ENCODE measurements around the gene ROMO1. TPM values are rescaled to one million over a fixed set of nuclear protein-coding genes. Genes with fewer than 3 reads are reported as not detected.

Gene ROMO1
- total RNA-seq, 1 experiment from 2014 or later, result 207 TPM

- peak overlapping the region in 2 of 3 experiments; percentile 53 to 77; a peak in 3 of 7 replicates for H3K27ac Mint-ChIP-seq
- DNase-seq, result no peak
- TF ChIP-seq CTCF (conservative IDR thresholded peaks at IDR 0.05), result no peak
Observed at GRCh38 chr20:35700625-35701148, 1.5 kb downstream of the ROMO1 start.

More at GRCh38 chr20:35700625-35701148, 1.5 kb downstream of the ROMO1 start:
- no peaks in the 10 kb centered on the region for H3K79me2 ChIP-seq (ENCODE audit: insufficient read depth, low read length)
- no peak overlapping the region for H2AK5ac ChIP-seq (ENCODE audit: insufficient read length, low read length)
- Mint-ChIP-seq H3K4me1 (peaks cover 17 to 18% of the 10 kb centered on the region in 2 experiments), H3K9me3 (no peaks in the 10 kb centered on the region), H3K4me3 (peak overlapping the region; percentile 93 to 97), H3K36me3 (ENCODE audit: insufficient read depth in 1 of 3, low read depth in 3 of 3) (peaks cover 15 to 48% (median 35%) of the 10 kb centered on the region in 3 experiments; a peak in 6 of 7 replicates), H3K27me3 (ENCODE audit: low read depth) (peaks cover 2% of the 10 kb centered on the region; the same call in 1 of the 2 replicates)
- H4K20me1 ChIP-seq (ENCODE audit: control insufficient read depth, insufficient read depth, insufficient read length), result no peaks in the 10 kb centered on the region
- H3K4me1 ChIP-seq (ENCODE audit: insufficient read depth, low read length), result no peaks in the 10 kb centered on the region
- no peaks in the 10 kb centered on the region for H3K9me3 ChIP-seq (ENCODE audit: control insufficient read depth, low read depth, low read length)
- H4K5ac ChIP-seq (ENCODE audit: insufficient read length, low read depth, low read length), result no peak overlapping the region
- H3K4ac ChIP-seq (ENCODE audit: low read depth, low read length), result no peak overlapping the region
- H3K56ac ChIP-seq (ENCODE audit: insufficient read length, low read depth, low read length), result no peak overlapping the region
- no peak overlapping the region for H2BK12ac ChIP-seq (ENCODE audit: insufficient read length, low read depth, low read length)
- no peak overlapping the region for H3K14ac ChIP-seq (ENCODE audit: insufficient read depth, low read length)
- H3K9ac ChIP-seq (ENCODE audit: extremely low read depth, insufficient read length, low read length), result no peak overlapping the region
- no CpG with 5 or more reads among the region's 7 CpGs for WGBS (ENCODE audit: extremely low coverage, insufficient read length, low lambda C conversion rate)
- no peak overlapping the region for H2BK5ac ChIP-seq (ENCODE audit: insufficient read length, low read length)
- H4K91ac ChIP-seq (ENCODE audit: insufficient read length, low read depth, low read length), result no peak overlapping the region
- H3K27me3 ChIP-seq (ENCODE audit: insufficient read depth, low read length), result no peaks in the 10 kb centered on the region
- H3K18ac ChIP-seq (ENCODE audit: insufficient read length, low read depth, low read length), result no peak overlapping the region
- H3K23ac ChIP-seq (ENCODE audit: insufficient read length, low read depth, low read length), result no peak overlapping the region
- no peak overlapping the region for H2BK15ac ChIP-seq (ENCODE audit: low read depth, low read length)
- H3K79me1 ChIP-seq (ENCODE audit: insufficient read depth, low read depth, low read length, poor library complexity, severe bottlenecking), result no peaks in the 10 kb centered on the region
- no peak overlapping the region for H2BK120ac ChIP-seq (ENCODE audit: low read depth, low read length, poor library complexity, severe bottlenecking)
- no peak overlapping the region for H3K27ac ChIP-seq (ENCODE audit: insufficient read length, low read depth, low read length)
- no peak overlapping the region for H3T11ph ChIP-seq (ENCODE audit: low read length)
- no peak overlapping the region for H2BK20ac ChIP-seq (ENCODE audit: low read depth, low read length, poor library complexity, severe bottlenecking)
- peaks cover 8% of the 10 kb centered on the region for H3K23me2 ChIP-seq (ENCODE audit: insufficient read length, low read depth, low read length, poor library complexity, severe bottlenecking)
- H4K8ac ChIP-seq (replicated peaks; ENCODE audit: insufficient read length, low read depth, low read length), result no peak overlapping the region
- H2AFZ ChIP-seq (ENCODE audit: low read length), result no peak overlapping the region
- H3K4me2 ChIP-seq (ENCODE audit: insufficient read depth, insufficient read length, low read length), result no peak overlapping the region

Data from H9 (cell line).